Measurements from ENCODE around the gene EFNB2. TPM values are rescaled to one million over a fixed set of nuclear protein-coding genes. Genes with fewer than 3 reads are reported as not detected.

EFNB2 gene
- total and polyA plus RNA-seq, 4 donors = 7.3 to 35.0 (median 20.3) TPM

DNA sequence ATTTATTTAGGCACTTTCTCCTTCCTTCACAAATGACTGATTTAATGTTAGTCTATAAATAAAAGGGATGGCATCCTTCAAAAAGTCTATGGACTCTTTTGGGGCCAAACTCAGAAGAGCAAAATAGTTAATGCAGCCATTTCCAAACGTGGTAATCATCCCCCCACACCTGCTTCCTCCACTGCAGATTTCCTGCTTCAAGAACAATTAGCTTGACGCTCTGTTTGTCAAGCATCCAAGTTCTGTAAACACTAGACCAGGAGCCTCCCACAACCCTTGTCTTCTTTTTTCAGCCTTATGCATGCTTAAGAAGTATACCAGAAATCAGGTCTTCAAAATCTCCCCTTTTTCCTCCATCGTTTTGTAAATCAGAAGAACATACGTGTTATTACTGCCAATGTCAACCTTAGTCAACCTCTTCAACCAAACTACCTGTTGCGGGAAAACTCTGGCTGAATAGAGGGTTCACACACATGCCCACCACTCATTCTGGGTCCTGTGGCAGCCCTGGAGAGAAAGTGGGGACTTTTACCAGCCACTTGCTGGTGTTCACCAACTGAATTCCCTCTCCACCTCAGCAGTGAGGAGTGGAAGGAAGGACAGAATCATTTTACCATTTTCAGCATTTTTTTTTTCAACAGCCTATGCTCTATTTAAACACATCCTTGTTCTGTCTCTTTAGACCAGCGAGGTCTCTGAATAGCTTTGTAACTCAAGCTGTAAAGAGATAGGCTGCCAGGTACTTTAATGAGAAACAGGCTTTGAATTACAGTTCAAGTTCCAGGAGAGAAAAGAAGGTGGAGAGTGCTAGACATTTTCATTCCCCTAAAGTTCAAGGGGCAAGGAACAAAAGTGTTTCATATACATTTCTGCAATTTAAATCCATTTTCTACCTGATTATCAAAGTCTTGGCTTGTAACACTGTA is 39.1 kb downstream of the EFNB2 start:
- WGBS, 2 donors = 15 to 20% methylated on average over 6 of the region's 6 CpGs
- peak overlapping the region; percentile 3 to 88 for H3K27ac ChIP-seq (ENCODE audit: low read depth in 1 of 2, low read length in 2 of 2)
- H3K4me3 ChIP-seq (ENCODE audit: low read length in 2 of 2) = no peak overlapping the region
- DNase-seq = no peak
- no peaks in the 10 kb centered on the region for H3K27me3 ChIP-seq (ENCODE audit: control insufficient read depth in 1 of 2, insufficient read depth in 2 of 2, low read length in 1 of 2)
- no peaks in the 10 kb centered on the region for H3K9me3 ChIP-seq (ENCODE audit: control insufficient read depth, low read length)
- ATAC-seq (ENCODE audit: low FRiP score) = no peak
- intact Hi-C loops (cut with DNase I) = no loop called here
- H3K4me1 ChIP-seq (ENCODE audit: control insufficient read depth in 1 of 2, insufficient read depth in 2 of 2, low read length in 2 of 2) = no peaks in the 10 kb centered on the region
- no peaks in the 10 kb centered on the region for H3K36me3 ChIP-seq (ENCODE audit: control insufficient read depth in 1 of 2, insufficient read depth in 2 of 2, low read length in 1 of 2)

DNA sequence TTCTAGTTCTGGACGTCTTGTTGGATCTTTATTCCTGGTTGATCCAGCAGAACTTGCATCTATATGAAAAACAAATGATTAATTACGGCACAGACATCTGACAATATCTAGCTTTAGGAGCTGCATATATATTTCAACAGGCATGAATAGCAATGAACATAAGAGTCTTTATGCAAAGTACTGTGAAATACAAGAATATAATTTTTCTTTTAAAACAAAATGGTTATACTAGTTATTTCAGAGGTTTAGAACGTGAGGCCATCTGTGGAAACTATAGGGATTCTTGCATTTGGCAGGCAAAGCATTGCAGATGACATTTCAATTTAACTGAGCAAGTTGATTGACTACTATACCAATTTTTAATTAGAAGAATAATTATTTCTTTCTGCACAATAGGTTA is 40.5 kb downstream of the EFNB2 start:
- no peak for DNase-seq
- ATAC-seq (ENCODE audit: low FRiP score) = no peak
- Histone ChIP-seq H3K9me3 (ENCODE audit: control insufficient read depth, low read length) (no peaks in the 10 kb centered on the region), H3K27me3 (ENCODE audit: control insufficient read depth in 1 of 2, insufficient read depth in 2 of 2, low read length in 1 of 2) (no peaks in the 10 kb centered on the region), H3K4me1 (ENCODE audit: control insufficient read depth in 1 of 2, insufficient read depth in 2 of 2, low read length in 2 of 2) (peaks cover 0 to 2% of the 10 kb centered on the region in 2 donors), H3K27ac (ENCODE audit: low read depth in 1 of 2, low read length in 2 of 2) (no peak overlapping the region), H3K36me3 (ENCODE audit: control insufficient read depth in 1 of 2, insufficient read depth in 2 of 2, low read length in 1 of 2) (no peaks in the 10 kb centered on the region), H3K4me3 (ENCODE audit: low read length in 2 of 2) (no peak overlapping the region)
- intact Hi-C loops (cut with DNase I) = no loop called here
- WGBS, 2 donors = 80 to 82% methylated on average over 3 of the region's 3 CpGs

DNA sequence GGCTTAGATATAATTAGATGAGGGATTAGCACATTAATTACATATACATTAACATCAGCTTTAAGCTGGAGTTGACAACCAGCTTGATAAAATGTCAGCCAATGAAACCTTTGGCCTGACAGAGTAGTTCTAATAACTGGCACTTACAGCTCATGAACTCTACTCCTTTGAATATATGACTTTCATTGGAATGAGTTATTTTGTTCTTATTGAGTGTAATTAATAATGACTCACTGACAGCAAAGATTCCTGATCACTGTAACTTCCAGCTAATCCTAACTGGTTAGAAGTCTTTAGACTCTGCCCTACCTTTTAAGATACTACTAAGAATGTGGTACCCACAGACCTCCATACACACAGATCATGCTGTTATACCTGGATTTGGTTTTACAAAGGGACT is 41.0 kb downstream of the EFNB2 start:
- H3K27ac ChIP-seq (ENCODE audit: low read depth in 1 of 2, low read length in 2 of 2) = no peak overlapping the region
- no peak overlapping the region for H3K4me3 ChIP-seq (ENCODE audit: low read length in 2 of 2)
- H3K4me1 ChIP-seq (ENCODE audit: control insufficient read depth in 1 of 2, insufficient read depth in 2 of 2, low read length in 2 of 2) = peaks cover 0 to 2% of the 10 kb centered on the region in 2 donors
- no peaks in the 10 kb centered on the region for H3K36me3 ChIP-seq (ENCODE audit: control insufficient read depth in 1 of 2, insufficient read depth in 2 of 2, low read length in 1 of 2)
- intact Hi-C loops (cut with DNase I) = no loop called here
- DNase-seq = no peak
- H3K9me3 ChIP-seq (ENCODE audit: control insufficient read depth, low read length) = no peaks in the 10 kb centered on the region
- no peaks in the 10 kb centered on the region for H3K27me3 ChIP-seq (ENCODE audit: control insufficient read depth in 1 of 2, insufficient read depth in 2 of 2, low read length in 1 of 2)
- ATAC-seq (ENCODE audit: low FRiP score) = no peak

DNA sequence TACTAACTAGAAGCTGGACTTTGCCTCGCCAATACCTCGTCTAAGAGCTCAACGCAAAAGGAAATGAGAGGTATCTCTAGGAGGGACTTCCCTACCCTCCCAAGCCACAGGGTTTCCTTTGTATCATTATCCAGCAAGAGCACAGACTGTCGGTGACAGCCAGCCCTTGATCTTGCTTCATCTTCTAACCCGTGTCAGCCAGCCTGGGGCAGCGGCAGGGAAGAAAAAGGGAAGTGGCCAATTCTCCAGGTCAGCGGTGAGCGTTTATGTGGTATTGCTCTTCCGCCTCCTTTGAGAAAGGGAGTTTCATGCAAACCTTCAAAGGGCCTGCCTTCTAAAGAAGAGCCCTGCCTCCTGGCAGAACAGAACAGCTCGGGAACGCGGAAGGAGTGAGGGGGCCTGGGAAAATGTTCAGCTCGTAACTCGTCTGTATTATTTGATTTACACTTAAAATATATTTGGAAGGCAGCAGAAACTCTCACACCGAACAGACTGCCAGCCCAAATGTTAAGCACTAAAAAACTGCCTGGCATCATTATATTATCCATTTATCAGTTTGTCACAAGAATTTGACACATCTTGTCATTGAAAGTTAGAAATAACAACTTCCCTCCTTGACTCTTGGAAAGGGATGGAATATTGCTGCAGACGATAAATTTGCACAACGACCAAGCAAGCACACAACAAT is 41.8 kb downstream of the EFNB2 start:
- 14 to 16% methylated on average over 17 of the region's 17 CpGs for WGBS, 2 donors
- Histone ChIP-seq H3K9me3 (ENCODE audit: control insufficient read depth, low read length) (no peaks in the 10 kb centered on the region), H3K27me3 (ENCODE audit: control insufficient read depth in 1 of 2, insufficient read depth in 2 of 2, low read length in 1 of 2) (no peaks in the 10 kb centered on the region), H3K4me1 (ENCODE audit: control insufficient read depth in 1 of 2, insufficient read depth in 2 of 2, low read length in 2 of 2) (peaks cover 0 to 2% of the 10 kb centered on the region in 2 donors), H3K36me3 (ENCODE audit: control insufficient read depth in 1 of 2, insufficient read depth in 2 of 2, low read length in 1 of 2) (no peaks in the 10 kb centered on the region), H3K4me3 (ENCODE audit: low read length in 2 of 2) (peak overlapping the region in 1 of 2 donors; percentile 31), H3K27ac (ENCODE audit: low read depth in 1 of 2, low read length in 2 of 2) (peak overlapping the region; percentile 1 to 96)
- DNase-seq (peak in 1 of 2 donors; percentile 65), ATAC-seq (ENCODE audit: low FRiP score) (peak; percentile 37)
- intact Hi-C loops (cut with DNase I) = no loop called here

DNA sequence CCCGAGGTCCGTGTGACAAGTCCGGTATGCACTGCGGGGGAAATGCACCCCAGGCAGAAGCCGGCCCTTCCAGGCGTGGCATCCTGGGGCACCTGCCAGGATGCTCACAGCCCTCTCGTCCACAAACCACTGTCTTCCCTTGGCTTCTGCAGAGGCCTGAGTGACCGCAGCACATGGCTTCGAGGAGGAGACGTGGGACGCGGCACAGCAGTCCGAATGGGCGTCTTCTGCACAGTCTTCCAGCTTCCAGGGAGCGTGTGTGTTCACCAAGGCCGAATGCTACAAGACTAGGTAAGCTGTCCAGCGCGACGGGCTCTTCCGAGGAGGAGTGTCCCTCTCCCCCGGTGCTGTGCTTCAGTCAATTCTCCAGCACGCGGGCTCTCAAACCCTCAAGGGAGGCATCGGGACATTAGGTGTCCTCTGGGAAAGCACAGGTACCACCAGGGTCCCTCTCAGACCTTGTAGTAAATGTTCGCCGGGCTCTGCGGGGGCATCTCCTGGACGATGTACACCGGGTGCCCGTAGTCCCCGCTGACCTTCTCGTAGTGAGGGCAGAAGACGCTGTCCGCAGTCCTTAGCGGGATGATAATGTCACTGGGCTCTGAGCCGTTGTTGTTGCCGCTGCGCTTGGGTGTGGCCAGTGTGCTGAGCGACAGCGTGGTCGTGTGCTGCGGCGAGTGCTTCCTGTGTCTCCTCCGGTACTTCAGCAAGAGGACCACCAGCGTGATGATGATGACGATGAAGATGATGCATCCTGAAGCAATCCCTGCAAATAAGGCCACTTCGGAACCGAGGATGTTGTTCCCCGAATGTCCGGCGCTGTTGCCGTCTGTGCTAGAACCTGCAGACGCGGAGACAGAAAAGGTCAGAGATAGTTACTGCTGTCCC is 42.6 kb downstream of the EFNB2 start:
- ATAC-seq (ENCODE audit: low FRiP score) (no peak), DNase-seq (no peak)
- H3K4me1 ChIP-seq (ENCODE audit: control insufficient read depth in 1 of 2, insufficient read depth in 2 of 2, low read length in 2 of 2) = peaks cover 0 to 3% of the 10 kb centered on the region in 2 donors
- no peaks in the 10 kb centered on the region for H3K27me3 ChIP-seq (ENCODE audit: control insufficient read depth in 1 of 2, insufficient read depth in 2 of 2, low read length in 1 of 2)
- intact Hi-C loops (cut with DNase I) = no loop called here
- H3K9me3 ChIP-seq (ENCODE audit: control insufficient read depth, low read length) = no peaks in the 10 kb centered on the region
- H3K4me3 ChIP-seq (ENCODE audit: low read length in 2 of 2) = peak overlapping the region in 1 of 2 donors; percentile 31
- 86 to 89% methylated on average over 54 of the region's 54 CpGs for WGBS, 2 donors
- no peaks in the 10 kb centered on the region for H3K36me3 ChIP-seq (ENCODE audit: control insufficient read depth in 1 of 2, insufficient read depth in 2 of 2, low read length in 1 of 2)
- H3K27ac ChIP-seq (ENCODE audit: low read depth in 1 of 2, low read length in 2 of 2) = peak overlapping the region; percentile 1 to 96

DNA sequence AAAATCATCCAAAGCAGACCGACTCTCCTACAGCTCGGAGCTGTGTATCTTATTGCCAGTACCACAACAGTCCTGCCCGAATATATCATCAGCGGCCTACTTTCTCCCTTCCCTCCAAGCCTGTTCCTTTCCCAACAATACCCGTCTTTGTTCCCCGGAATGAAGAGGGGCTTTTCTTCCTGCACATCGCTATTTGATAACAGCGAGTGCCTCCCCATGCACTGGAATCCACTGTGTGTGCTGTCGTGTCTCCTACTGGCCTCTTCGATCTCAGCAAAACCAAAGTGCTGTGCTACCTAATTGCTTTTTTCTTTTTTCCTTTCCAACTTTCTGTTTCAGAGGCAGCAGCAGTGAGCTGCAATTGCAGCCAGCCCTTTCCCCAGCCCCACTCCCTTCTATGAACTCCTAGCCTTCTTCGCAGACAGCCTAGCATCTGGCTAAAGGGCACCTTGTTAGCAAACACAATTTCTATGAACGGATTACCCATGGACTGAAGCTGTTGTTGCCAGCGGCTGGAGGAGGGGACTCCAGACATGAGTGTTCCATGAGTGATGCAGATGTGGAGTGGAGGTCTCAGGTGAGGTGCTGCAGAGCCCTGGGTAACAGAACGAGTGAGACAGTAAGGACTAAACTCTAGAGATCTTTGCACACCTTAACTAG is 43.4 kb downstream of the EFNB2 start:
- peaks cover 0 to 3% of the 10 kb centered on the region in 2 donors for H3K4me1 ChIP-seq (ENCODE audit: control insufficient read depth in 1 of 2, insufficient read depth in 2 of 2, low read length in 2 of 2)
- H3K9me3 ChIP-seq (ENCODE audit: control insufficient read depth, low read length) = no peaks in the 10 kb centered on the region
- DNase-seq (no peak), ATAC-seq (ENCODE audit: low FRiP score) (no peak)
- no peaks in the 10 kb centered on the region for H3K27me3 ChIP-seq (ENCODE audit: control insufficient read depth in 1 of 2, insufficient read depth in 2 of 2, low read length in 1 of 2)
- peak overlapping the region; percentile 9 to 28 for H3K27ac ChIP-seq (ENCODE audit: low read depth in 1 of 2, low read length in 2 of 2)
- 15 to 23% methylated on average over 14 of the region's 14 CpGs for WGBS, 2 donors
- H3K4me3 ChIP-seq (ENCODE audit: low read length in 2 of 2) = peak overlapping the region; percentile 29 to 31
- intact Hi-C loops (cut with DNase I) = no loop called here
- H3K36me3 ChIP-seq (ENCODE audit: control insufficient read depth in 1 of 2, insufficient read depth in 2 of 2, low read length in 1 of 2) = no peaks in the 10 kb centered on the region

DNA sequence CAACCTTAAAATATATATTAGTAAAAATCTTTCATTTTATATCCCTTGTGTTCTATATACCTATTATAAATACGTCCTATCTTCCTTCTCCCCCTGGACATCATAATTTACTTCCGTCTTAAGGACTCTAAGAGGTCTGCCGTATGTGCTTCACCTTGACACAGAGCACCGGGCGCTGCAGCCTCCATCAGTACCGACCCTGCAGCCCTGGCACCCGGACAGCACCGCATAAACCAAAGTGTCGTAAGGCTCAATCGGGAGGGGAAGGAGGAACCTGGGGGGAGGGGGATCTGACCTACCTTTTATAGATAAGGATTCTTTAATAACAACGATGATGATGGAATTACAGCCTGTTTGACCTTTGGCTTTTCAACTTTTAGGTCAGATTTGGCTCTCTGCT is 44.0 kb downstream of the EFNB2 start:
- ATAC-seq (ENCODE audit: low FRiP score) = no peak
- WGBS, 2 donors = 13 to 21% methylated on average over 11 of the region's 11 CpGs
- peaks cover 0 to 3% of the 10 kb centered on the region in 2 donors for H3K4me1 ChIP-seq (ENCODE audit: control insufficient read depth in 1 of 2, insufficient read depth in 2 of 2, low read length in 2 of 2)
- no peaks in the 10 kb centered on the region for H3K9me3 ChIP-seq (ENCODE audit: control insufficient read depth, low read length)
- no peak for DNase-seq
- no peaks in the 10 kb centered on the region for H3K27me3 ChIP-seq (ENCODE audit: control insufficient read depth in 1 of 2, insufficient read depth in 2 of 2, low read length in 1 of 2)
- H3K27ac ChIP-seq (ENCODE audit: low read depth in 1 of 2, low read length in 2 of 2) = peak overlapping the region; percentile 17 to 28
- intact Hi-C loops (cut with DNase I) = no loop called here
- H3K4me3 ChIP-seq (ENCODE audit: low read length in 2 of 2) = peak overlapping the region; percentile 29 to 31
- no peaks in the 10 kb centered on the region for H3K36me3 ChIP-seq (ENCODE audit: control insufficient read depth in 1 of 2, insufficient read depth in 2 of 2, low read length in 1 of 2)

Data from aorta (tissue), 5 donors.